ENCODE results near the gene ZBTB18. TPM values are rescaled to one million over a fixed set of nuclear protein-coding genes. Genes with fewer than 3 reads are reported as not detected.
"Not testable (repeated sequence)": the region's sequence is repeated elsewhere in the genome, so short reads cannot be mapped to it uniquely, and the experiment has no call there.

The ZBTB18 gene
- total and polyA plus RNA-seq, 4 donors = 8.9 to 21.3 (median 18.4) TPM

DNA sequence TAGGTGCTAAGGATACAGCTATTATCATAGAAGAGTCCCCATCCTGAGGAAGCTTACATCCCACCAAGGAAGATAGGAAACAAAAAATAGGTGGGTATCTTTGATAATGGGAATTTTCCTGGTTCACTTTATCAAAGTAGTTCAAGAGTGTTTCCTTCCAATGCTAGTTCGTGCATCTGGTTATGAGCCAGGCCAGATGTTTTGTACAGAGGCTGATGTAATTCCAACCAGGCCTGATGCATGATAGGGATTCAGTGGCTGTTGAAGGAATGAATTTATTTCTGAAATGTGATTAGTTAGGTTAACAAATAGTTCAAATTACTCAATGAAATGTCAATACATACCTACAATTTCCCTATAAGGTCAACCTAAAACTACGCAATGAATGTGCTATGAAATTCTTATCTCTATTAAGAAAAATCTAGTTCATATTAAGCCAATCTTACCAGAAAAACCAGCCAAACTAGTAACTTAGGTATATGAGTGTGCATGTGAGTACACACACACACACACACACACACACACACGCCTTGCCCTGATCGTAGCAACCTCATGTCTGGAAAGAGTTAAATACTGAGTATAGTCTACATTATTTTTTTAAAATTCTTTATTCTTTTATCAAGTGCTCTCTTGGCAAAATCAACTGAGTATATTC is 9.5 kb upstream of the ZBTB18 start:
- DNase-seq = peak; percentile 43 to 75 (median 55)
- H3K9ac ChIP-seq (ENCODE audit: insufficient read depth in 1 of 2, low read length in 2 of 2) = no peak overlapping the region
- TF ChIP-seq, protein P1, sequence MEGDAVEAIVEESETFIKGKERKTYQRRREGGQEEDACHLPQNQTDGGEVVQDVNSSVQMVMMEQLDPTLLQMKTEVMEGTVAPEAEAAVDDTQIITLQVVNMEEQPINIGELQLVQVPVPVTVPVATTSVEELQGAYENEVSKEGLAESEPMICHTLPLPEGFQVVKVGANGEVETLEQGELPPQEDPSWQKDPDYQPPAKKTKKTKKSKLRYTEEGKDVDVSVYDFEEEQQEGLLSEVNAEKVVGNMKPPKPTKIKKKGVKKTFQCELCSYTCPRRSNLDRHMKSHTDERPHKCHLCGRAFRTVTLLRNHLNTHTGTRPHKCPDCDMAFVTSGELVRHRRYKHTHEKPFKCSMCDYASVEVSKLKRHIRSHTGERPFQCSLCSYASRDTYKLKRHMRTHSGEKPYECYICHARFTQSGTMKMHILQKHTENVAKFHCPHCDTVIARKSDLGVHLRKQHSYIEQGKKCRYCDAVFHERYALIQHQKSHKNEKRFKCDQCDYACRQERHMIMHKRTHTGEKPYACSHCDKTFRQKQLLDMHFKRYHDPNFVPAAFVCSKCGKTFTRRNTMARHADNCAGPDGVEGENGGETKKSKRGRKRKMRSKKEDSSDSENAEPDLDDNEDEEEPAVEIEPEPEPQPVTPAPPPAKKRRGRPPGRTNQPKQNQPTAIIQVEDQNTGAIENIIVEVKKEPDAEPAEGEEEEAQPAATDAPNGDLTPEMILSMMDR (IDR thresholded peaks at IDR 0.05; ENCODE audit: control extremely low read depth, extremely low read depth) = no peak

DNA sequence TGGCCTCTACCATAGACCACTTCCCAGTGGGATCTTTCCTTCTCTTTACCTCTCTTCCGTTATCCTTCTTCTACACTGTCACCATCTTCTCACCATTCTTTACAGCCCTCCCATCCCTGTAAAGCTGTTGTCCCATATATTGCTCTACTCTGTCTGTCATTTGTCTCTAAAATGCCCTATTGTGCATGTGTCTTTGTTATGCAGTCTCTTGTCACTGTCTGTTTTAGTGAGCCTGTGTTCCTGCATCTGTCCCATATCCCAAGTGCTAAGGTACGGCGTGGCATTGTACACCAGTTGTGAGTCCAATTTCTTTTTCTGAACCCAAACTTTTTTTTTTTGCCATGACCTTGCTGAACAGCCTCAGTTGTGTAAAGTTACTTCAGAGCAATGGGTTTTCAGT is 8.8 kb upstream of the ZBTB18 start:
- no peaks in the 10 kb centered on the region for H3K36me3 ChIP-seq (ENCODE audit: control insufficient read depth in 4 of 4, insufficient read depth in 4 of 4, low read length in 4 of 4)
- no peak for DNase-seq

More for the DNA sequence above, 9.5 kb upstream of the ZBTB18 start:
- no peaks in the 10 kb centered on the region for H3K9me3 ChIP-seq (ENCODE audit: control insufficient read depth in 4 of 4, insufficient read depth in 3 of 4, low read length in 3 of 4)
- no peaks in the 10 kb centered on the region for H3K36me3 ChIP-seq (ENCODE audit: control insufficient read depth in 4 of 4, insufficient read depth in 4 of 4, low read length in 4 of 4)
- 82 to 86% methylated on average over 4 of the region's 4 CpGs for WGBS, 2 donors
- H3K27ac ChIP-seq (ENCODE audit: low read depth in 1 of 2, low read length in 1 of 2) = no peak overlapping the region
- no peak overlapping the region for H3K4me3 ChIP-seq
- H3K27me3 ChIP-seq (ENCODE audit: control insufficient read depth in 3 of 3, insufficient read depth in 3 of 3, low read length in 2 of 3) = peaks cover 0 to 9% (median 4%) of the 10 kb centered on the region in 3 donors
- ATAC-seq (ENCODE audit: insufficient read depth, low FRiP score) = no peak
- H3K4me1 ChIP-seq (ENCODE audit: control insufficient read depth in 5 of 5, insufficient read depth in 5 of 5, low read length in 5 of 5) = peaks cover 0 to 7% (median 0%) of the 10 kb centered on the region in 5 donors

DNA sequence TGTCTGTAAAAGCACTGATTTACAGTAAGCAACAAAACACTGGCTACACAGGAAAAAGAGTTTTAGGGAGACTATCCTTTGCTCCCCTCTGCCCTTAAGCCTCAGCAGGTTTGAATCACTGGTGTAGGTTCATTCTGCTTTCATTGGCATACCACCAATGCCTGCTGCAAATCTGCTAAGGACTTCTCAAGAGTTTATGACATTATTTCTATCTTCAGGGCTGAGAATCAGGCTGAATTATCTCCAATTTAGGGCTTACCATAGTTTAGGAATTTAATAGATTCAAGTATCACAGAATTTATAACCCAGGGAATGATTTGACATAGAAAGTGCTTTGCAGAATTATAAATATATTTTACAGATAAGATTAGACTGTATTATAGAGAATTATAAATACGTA is 6.7 kb upstream of the ZBTB18 start:
- H3K36me3 ChIP-seq (ENCODE audit: control insufficient read depth in 4 of 4, insufficient read depth in 4 of 4, low read length in 4 of 4) = no peaks in the 10 kb centered on the region
- H3K4me3 ChIP-seq = no peak overlapping the region
- H3K9me3 ChIP-seq (ENCODE audit: control insufficient read depth in 4 of 4, insufficient read depth in 3 of 4, low read length in 3 of 4) = no peaks in the 10 kb centered on the region
- DNase-seq = no peak
- TF ChIP-seq, protein P1 (IDR thresholded peaks at IDR 0.05; ENCODE audit: control extremely low read depth, extremely low read depth) = no peak
- H3K27me3 ChIP-seq (ENCODE audit: control insufficient read depth in 3 of 3, insufficient read depth in 3 of 3, low read length in 2 of 3) = peaks cover 0 to 10% (median 4%) of the 10 kb centered on the region in 3 donors
- 0 to 95% methylated on average over 1 of the region's 1 CpG for WGBS, 2 donors
- peaks cover 0 to 12% (median 3%) of the 10 kb centered on the region in 5 donors for H3K4me1 ChIP-seq (ENCODE audit: control insufficient read depth in 5 of 5, insufficient read depth in 5 of 5, low read length in 5 of 5)
- no peak overlapping the region for H3K27ac ChIP-seq (ENCODE audit: low read depth in 1 of 2, low read length in 1 of 2)
- ATAC-seq (ENCODE audit: insufficient read depth, low FRiP score) = no peak
- H3K9ac ChIP-seq (ENCODE audit: insufficient read depth in 1 of 2, low read length in 2 of 2) = no peak overlapping the region

More for the DNA sequence above, 8.8 kb upstream of the ZBTB18 start:
- TF ChIP-seq, protein P1 (IDR thresholded peaks at IDR 0.05; ENCODE audit: control extremely low read depth, extremely low read depth) = no peak
- Histone ChIP-seq H3K4me1 (ENCODE audit: control insufficient read depth in 5 of 5, insufficient read depth in 5 of 5, low read length in 5 of 5) (peaks cover 0 to 12% (median under 1%) of the 10 kb centered on the region in 5 donors), H3K9ac (ENCODE audit: insufficient read depth in 1 of 2, low read length in 2 of 2) (no peak overlapping the region), H3K27me3 (ENCODE audit: control insufficient read depth in 3 of 3, insufficient read depth in 3 of 3, low read length in 2 of 3) (peaks cover 0 to 10% (median 4%) of the 10 kb centered on the region in 3 donors), H3K4me3 (no peak overlapping the region), H3K9me3 (ENCODE audit: control insufficient read depth in 4 of 4, insufficient read depth in 3 of 4, low read length in 3 of 4) (no peaks in the 10 kb centered on the region), H3K27ac (ENCODE audit: low read depth in 1 of 2, low read length in 1 of 2) (no peak overlapping the region)
- ATAC-seq (ENCODE audit: insufficient read depth, low FRiP score) = no peak
- 78 to 97% methylated on average over 3 of the region's 3 CpGs for WGBS, 2 donors

DNA sequence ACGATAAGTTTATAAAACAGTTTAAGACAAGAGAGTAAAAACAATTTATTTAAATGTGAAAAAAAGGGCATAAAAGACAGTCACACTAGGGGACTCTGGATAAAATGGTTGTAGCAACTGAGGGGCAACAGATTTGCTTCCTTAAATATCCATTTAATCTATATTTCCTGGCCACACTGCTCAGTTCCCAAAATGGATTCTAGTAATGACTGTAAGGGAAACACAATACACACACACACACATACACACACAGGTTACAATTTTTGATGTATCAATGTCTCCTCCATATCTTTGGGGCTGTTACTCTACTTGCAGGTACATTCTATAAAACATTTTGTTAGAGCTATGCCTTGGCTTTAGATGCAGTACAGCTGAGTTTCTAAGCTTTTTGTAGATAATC is 4.8 kb upstream of the ZBTB18 start:
- H3K4me3 ChIP-seq; H3K9me3 ChIP-seq (ENCODE audit: control insufficient read depth in 4 of 4, insufficient read depth in 3 of 4, low read length in 3 of 4); H3K27ac ChIP-seq (ENCODE audit: low read depth in 1 of 2, low read length in 1 of 2); ATAC-seq (ENCODE audit: insufficient read depth, low FRiP score); DNase-seq; H3K27me3 ChIP-seq (ENCODE audit: control insufficient read depth in 3 of 3, insufficient read depth in 3 of 3, low read length in 2 of 3); H3K9ac ChIP-seq (ENCODE audit: insufficient read depth in 1 of 2, low read length in 2 of 2); H3K36me3 ChIP-seq (ENCODE audit: control insufficient read depth in 4 of 4, insufficient read depth in 4 of 4, low read length in 4 of 4): not testable (repeated sequence)
- WGBS, 2 donors = 98 to 99% methylated on average over 1 of the region's 1 CpG
- peaks cover 0 to 28% (median 13%) of the 10 kb centered on the region in 5 donors for H3K4me1 ChIP-seq (ENCODE audit: control insufficient read depth in 5 of 5, insufficient read depth in 5 of 5, low read length in 5 of 5)
